ENCODE results near the gene GPR143.

The GPR143 gene

DNA sequence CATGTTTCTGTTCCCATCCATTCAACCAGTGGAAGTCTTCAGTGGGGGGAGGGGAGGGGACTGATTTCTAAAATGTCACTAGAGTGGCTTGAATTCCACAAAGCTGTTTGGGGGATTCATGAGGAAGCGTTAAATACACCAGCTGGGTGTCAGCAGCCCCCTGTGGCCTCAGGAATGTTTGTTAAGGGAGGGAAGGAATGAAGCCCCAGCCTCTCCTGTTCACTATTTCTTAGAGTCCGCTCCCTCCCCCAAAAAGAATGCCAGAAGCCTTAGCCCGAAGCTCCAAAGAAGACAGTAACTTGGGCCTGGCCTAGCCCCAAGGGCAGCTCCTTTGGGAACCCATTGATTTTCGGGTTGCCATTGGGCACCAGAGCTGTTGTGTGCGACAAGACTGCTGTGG lies 23.9 kb upstream of the GPR143 start:
- Histone ChIP-seq H3K9me3 (ENCODE audit: insufficient read depth, low read length, severe bottlenecking) (no peaks in the 10 kb centered on the region), H3K27me3 (ENCODE audit: insufficient read depth, low read length, poor library complexity) (no peaks in the 10 kb centered on the region), H3K79me2 (ENCODE audit: insufficient read depth, low read length) (no peaks in the 10 kb centered on the region), H3K4me1 (ENCODE audit: insufficient read depth, low read length) (no peaks in the 10 kb centered on the region), H4K20me1 (ENCODE audit: insufficient read depth, low read length) (no peaks in the 10 kb centered on the region), H3K4me2 (ENCODE audit: insufficient read depth, low read length) (no peak overlapping the region), H3K36me3 (ENCODE audit: insufficient read depth, low read length) (no peaks in the 10 kb centered on the region), H3K9ac (ENCODE audit: low read depth, low read length) (no peak overlapping the region), H3K4me3 (ENCODE audit: low read depth in 1 of 2, low read length in 2 of 2) (no peak overlapping the region), H2AFZ (ENCODE audit: low read depth, low read length) (no peak overlapping the region), H3K27ac (ENCODE audit: low read length) (no peak overlapping the region)
- DNase-seq (no peak), ATAC-seq (ENCODE audit: insufficient read depth, low read depth) (no peak)
- no peak for TF ChIP-seq CTCF (IDR thresholded peaks at IDR 0.05; ENCODE audit: borderline replicate concordance, extremely low read depth, low read length, poor library complexity, severe bottlenecking)
- TF ChIP-seq EZH2 (IDR thresholded peaks at IDR 0.05; ENCODE audit: borderline replicate concordance, low read depth, low read length, severe bottlenecking) = no peak

DNA sequence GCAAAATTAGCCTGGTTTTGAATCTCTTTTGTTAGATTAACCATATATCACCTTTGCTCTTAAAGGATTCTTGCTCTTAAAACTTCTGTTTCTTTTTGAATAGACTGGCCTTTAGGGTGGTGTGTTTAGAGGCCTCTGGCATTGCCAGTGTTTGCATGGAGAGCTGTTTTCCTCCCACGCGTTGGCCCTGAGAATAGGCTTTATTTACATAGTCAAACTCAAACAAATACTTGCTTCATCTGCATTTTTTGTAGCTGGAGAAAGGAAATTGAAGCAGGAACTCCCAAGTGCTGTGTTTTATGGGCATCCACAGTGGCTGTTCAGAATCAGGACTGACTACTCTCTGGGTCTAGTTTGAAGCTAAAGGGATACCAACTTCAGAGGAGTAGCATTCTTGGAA lies 23.3 kb upstream of the GPR143 start:
- DNase-seq (no peak), ATAC-seq (ENCODE audit: insufficient read depth, low read depth) (no peak)
- H3K27me3 ChIP-seq (ENCODE audit: insufficient read depth, low read length, poor library complexity) = no peaks in the 10 kb centered on the region
- no peaks in the 10 kb centered on the region for H3K9me3 ChIP-seq (ENCODE audit: insufficient read depth, low read length, severe bottlenecking)
- no peaks in the 10 kb centered on the region for H3K4me1 ChIP-seq (ENCODE audit: insufficient read depth, low read length)
- H3K79me2 ChIP-seq (ENCODE audit: insufficient read depth, low read length) = no peaks in the 10 kb centered on the region
- H2AFZ ChIP-seq (ENCODE audit: low read depth, low read length) = no peak overlapping the region
- H3K27ac ChIP-seq (ENCODE audit: low read length) = no peak overlapping the region
- TF ChIP-seq EZH2 (IDR thresholded peaks at IDR 0.05; ENCODE audit: borderline replicate concordance, low read depth, low read length, severe bottlenecking) (no peak), CTCF (IDR thresholded peaks at IDR 0.05; ENCODE audit: borderline replicate concordance, extremely low read depth, low read length, poor library complexity, severe bottlenecking) (no peak)
- no peak overlapping the region for H3K4me3 ChIP-seq (ENCODE audit: low read depth in 1 of 2, low read length in 2 of 2)
- no peaks in the 10 kb centered on the region for H3K36me3 ChIP-seq (ENCODE audit: insufficient read depth, low read length)
- no peak overlapping the region for H3K9ac ChIP-seq (ENCODE audit: low read depth, low read length)
- H4K20me1 ChIP-seq (ENCODE audit: insufficient read depth, low read length) = no peaks in the 10 kb centered on the region
- H3K4me2 ChIP-seq (ENCODE audit: insufficient read depth, low read length) = no peak overlapping the region

- H3K36me3 ChIP-seq (ENCODE audit: insufficient read depth, low read length) = no peaks in the 10 kb centered on the region
- TF ChIP-seq CTCF (IDR thresholded peaks at IDR 0.05; ENCODE audit: borderline replicate concordance, extremely low read depth, low read length, poor library complexity, severe bottlenecking) (no peak), EZH2 (IDR thresholded peaks at IDR 0.05; ENCODE audit: borderline replicate concordance, low read depth, low read length, severe bottlenecking) (no peak)
- no peaks in the 10 kb centered on the region for H3K79me2 ChIP-seq (ENCODE audit: insufficient read depth, low read length)
- no peaks in the 10 kb centered on the region for H3K9me3 ChIP-seq (ENCODE audit: insufficient read depth, low read length, severe bottlenecking)
- H4K20me1 ChIP-seq (ENCODE audit: insufficient read depth, low read length) = no peaks in the 10 kb centered on the region
- H3K4me2 ChIP-seq (ENCODE audit: insufficient read depth, low read length) = no peak overlapping the region
- H2AFZ ChIP-seq (ENCODE audit: low read depth, low read length) = no peak overlapping the region
- no peaks in the 10 kb centered on the region for H3K4me1 ChIP-seq (ENCODE audit: insufficient read depth, low read length)
- no peak for DNase-seq
- no peak overlapping the region for H3K4me3 ChIP-seq (ENCODE audit: low read depth in 1 of 2, low read length in 2 of 2)
- ATAC-seq (ENCODE audit: insufficient read depth, low read depth) = no peak
- H3K9ac ChIP-seq (ENCODE audit: low read depth, low read length) = no peak overlapping the region
- no peaks in the 10 kb centered on the region for H3K27me3 ChIP-seq (ENCODE audit: insufficient read depth, low read length, poor library complexity)
- H3K27ac ChIP-seq (ENCODE audit: low read length) = no peak overlapping the region
Observed at GRCh38 chrX:9786798-9787635, 21.4 kb upstream of the GPR143 start.
